Measurements from ENCODE around the gene RIMBP2.

RIMBP2 gene

DNA sequence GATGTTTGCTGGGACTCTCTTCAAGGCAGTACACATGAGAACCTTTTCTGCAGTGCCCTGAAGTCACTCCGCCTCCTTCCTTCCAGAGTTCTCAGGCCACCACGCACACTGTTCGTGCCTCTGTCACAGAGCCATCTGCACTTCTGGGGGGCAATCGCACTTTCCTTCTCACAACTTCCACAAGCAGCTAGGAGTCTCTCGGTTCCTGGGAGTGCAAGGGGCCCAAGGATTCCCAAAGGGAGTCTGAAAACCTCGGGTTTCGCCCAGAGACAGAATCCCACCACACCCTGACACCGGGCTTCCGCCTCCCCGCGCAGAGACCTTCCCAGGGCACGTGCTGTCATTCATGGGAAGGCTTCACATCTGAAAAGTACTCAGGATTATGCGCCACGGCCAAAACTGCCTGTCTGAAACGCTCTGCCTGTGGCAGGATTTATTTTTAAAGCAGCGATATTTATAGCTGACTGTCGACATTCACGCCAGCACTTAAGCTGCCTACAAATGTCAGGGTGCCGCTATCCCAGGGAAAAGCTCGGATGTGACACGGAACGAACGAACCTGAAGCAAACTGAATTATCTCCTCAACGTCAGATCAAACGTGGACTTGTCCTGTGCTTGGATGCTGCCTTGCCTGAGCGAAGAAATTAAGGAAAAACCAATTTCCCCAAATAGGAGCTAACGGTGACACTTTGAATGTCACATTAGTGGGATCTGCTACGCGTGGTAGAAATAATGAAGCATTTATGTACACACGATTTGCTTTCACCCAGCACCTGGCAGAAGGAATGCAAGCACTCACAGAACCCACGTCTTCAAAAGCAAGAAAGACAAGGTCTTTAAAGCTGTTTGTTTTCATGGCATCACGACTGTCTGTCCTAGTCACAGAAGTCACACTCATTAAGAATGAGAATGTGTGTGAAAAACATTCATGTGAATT lies 224.4 kb downstream of the RIMBP2 start:
- ATAC-seq (no peak), DNase-seq (no peak)
- H3K4me1 Mint-ChIP-seq, result no peaks in the 10 kb centered on the region
- no peak overlapping the region for H3K4me3 Mint-ChIP-seq
- no peaks in the 10 kb centered on the region for H3K36me3 Mint-ChIP-seq (ENCODE audit: low read depth)
- H3K27ac Mint-ChIP-seq, result no peak overlapping the region
- H3K27me3 Mint-ChIP-seq, result no peaks in the 10 kb centered on the region
- no peaks in the 10 kb centered on the region for H3K9me3 Mint-ChIP-seq

- Mint-ChIP-seq H3K4me3 (no peak overlapping the region), H3K27ac (no peak overlapping the region), H3K27me3 (no peaks in the 10 kb centered on the region), H3K4me1 (no peaks in the 10 kb centered on the region), H3K36me3 (ENCODE audit: low read depth) (no peaks in the 10 kb centered on the region), H3K9me3 (no peaks in the 10 kb centered on the region)
- ATAC-seq (no peak), DNase-seq (no peak)
Observed at GRCh38 chr12:130490674-130491073, 225.4 kb downstream of the RIMBP2 start.

- H3K4me1 Mint-ChIP-seq, result no peaks in the 10 kb centered on the region
Observed at GRCh38 chr12:130489293-130489692, 226.8 kb downstream of the RIMBP2 start.

GRCh38 chr12:130488358-130488710 lies 227.8 kb downstream of the RIMBP2 start:
- Mint-ChIP-seq H3K4me3 (no peak overlapping the region), H3K9me3 (no peaks in the 10 kb centered on the region), H3K36me3 (ENCODE audit: low read depth) (no peaks in the 10 kb centered on the region), H3K27me3 (no peaks in the 10 kb centered on the region), H3K4me1 (no peaks in the 10 kb centered on the region), H3K27ac (no peak overlapping the region)
- ATAC-seq (no peak), DNase-seq (no peak)

More at GRCh38 chr12:130489293-130489692, 226.8 kb downstream of the RIMBP2 start:
- DNase-seq, result no peak
- Mint-ChIP-seq H3K36me3 (ENCODE audit: low read depth) (no peaks in the 10 kb centered on the region), H3K4me3 (no peak overlapping the region), H3K27ac (no peak overlapping the region), H3K27me3 (no peaks in the 10 kb centered on the region), H3K9me3 (no peaks in the 10 kb centered on the region)
- ATAC-seq, result no peak

DNA sequence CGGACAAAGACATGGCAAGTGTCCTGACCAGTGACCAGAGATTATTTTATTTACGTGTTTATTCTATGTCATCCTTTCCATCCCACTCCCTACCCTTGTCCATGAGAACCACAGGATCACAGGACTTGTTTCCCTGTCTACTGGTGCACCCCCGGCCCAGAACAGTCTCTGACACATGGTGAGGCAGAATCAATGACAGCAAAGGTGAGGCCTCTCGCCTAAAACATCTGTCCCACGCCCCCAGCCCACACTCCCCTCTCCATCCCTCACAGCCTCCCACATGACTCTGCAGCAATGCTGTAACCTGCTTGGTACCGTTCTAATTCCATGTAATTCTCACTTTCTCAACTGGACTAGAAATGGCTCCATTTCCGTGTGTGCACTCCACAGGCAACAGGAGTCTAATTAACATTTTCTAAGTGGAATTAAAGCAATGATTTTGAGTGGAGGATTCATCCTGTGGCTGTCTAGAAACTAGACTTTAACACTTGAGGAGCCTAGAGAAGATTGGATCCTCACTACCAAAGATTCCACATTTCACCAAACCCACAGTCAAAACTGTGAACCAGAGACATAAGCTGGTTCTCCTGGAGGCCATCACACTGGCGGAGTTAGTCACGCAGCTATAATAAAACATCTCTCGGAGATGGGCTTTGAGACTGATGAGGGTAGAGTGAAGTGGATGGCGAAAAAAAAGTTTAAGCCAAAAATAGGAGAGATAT lies 228.3 kb downstream of the RIMBP2 start:
- Mint-ChIP-seq H3K36me3 (ENCODE audit: low read depth) (no peaks in the 10 kb centered on the region), H3K27ac (no peak overlapping the region), H3K27me3 (no peaks in the 10 kb centered on the region), H3K4me3 (no peak overlapping the region), H3K9me3 (no peaks in the 10 kb centered on the region), H3K4me1 (no peaks in the 10 kb centered on the region)
- no peak for DNase-seq
- ATAC-seq, result no peak

DNA sequence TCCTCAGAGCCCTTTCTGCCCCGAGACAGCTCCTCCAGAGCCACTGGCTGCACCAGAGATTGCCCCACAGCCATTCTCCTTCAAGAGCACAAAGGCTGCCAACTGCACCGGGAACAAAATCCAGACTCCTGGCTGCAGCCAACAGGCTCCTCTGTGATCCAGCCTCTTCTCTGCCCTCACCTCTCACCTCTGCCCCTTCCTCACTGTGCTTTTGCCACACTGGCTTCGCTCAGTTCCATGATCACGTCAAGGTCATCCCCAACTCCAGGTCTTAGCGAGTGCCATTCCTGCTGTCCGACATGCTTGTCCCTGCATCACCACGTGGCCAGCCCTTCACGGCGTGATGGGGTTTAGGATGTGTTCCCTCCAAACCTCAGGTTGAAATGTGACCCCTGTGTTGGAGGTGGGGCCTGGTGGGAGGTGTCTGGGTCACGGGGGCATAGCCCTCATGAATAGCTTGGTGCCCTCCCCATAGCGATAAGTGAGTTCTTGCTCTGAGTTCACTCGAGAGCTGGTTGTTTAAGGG lies 229.1 kb downstream of the RIMBP2 start:
- ATAC-seq, result no peak

GRCh38 chr12:130486146-130486435 lies 230.0 kb downstream of the RIMBP2 start:
- DNase-seq (no peak), ATAC-seq (no peak)
- Mint-ChIP-seq H3K4me1 (no peaks in the 10 kb centered on the region), H3K27me3 (no peaks in the 10 kb centered on the region), H3K27ac (no peak overlapping the region), H3K9me3 (no peaks in the 10 kb centered on the region), H3K36me3 (ENCODE audit: low read depth) (no peaks in the 10 kb centered on the region), H3K4me3 (no peak overlapping the region)

More for the DNA sequence above, 229.1 kb downstream of the RIMBP2 start:
- Mint-ChIP-seq H3K27me3 (no peaks in the 10 kb centered on the region), H3K4me1 (no peaks in the 10 kb centered on the region), H3K4me3 (no peak overlapping the region), H3K36me3 (ENCODE audit: low read depth) (no peaks in the 10 kb centered on the region), H3K9me3 (no peaks in the 10 kb centered on the region), H3K27ac (no peak overlapping the region)
- DNase-seq, result no peak

DNA sequence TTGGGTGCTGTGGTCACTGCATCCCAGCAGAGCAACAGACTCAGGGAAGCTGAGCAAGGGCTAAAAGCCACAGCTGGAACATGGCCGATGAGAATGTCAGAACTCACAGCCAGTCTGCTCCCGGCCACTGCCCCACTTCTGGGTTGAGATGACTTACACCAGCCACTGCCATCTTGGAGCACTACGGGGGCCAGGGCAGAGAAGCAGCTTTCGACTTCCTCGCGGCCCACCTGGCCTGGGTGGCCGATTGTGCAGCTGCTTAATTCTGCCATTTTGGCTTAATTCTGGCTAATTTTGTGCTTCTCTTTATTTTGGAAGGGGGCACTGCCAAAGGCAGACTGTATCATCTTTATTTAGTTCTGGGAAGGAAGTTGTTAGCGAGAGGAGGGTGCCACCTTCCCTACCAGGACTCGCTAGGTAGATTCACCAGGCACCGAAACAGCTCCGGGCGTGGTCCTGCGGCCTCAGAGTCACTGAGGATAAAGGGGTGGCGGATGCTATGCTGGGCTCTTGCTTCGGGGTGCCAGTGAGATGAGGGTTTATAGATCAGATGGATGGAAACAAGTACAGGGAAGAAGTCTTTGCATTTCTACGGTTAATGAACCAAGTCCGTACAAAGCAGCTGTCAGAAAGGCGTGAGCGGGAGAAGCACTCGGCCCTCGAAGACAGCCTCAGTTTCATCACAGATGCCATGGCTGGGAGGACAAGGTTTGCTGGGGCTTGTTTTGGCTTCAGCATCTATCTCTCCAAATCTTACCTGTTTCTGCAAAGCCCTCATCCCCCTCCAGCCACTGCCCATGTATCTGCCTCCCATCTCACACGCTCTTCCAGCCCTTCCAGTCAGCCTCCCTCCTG lies 230.6 kb downstream of the RIMBP2 start:
- H3K27ac Mint-ChIP-seq, result no peak overlapping the region
- no peaks in the 10 kb centered on the region for H3K27me3 Mint-ChIP-seq
- ATAC-seq (no peak), DNase-seq (no peak)
- no peak overlapping the region for H3K4me3 Mint-ChIP-seq
- no peaks in the 10 kb centered on the region for H3K4me1 Mint-ChIP-seq
- no peaks in the 10 kb centered on the region for H3K36me3 Mint-ChIP-seq (ENCODE audit: low read depth)
- H3K9me3 Mint-ChIP-seq, result no peaks in the 10 kb centered on the region

GRCh38 chr12:130484221-130484620 lies 231.9 kb downstream of the RIMBP2 start:
- H3K27ac Mint-ChIP-seq, result no peak overlapping the region
- H3K4me3 Mint-ChIP-seq, result no peak overlapping the region
- DNase-seq (no peak), ATAC-seq (no peak)
- H3K36me3 Mint-ChIP-seq (ENCODE audit: low read depth), result no peaks in the 10 kb centered on the region
- H3K4me1 Mint-ChIP-seq, result no peaks in the 10 kb centered on the region
- H3K27me3 Mint-ChIP-seq, result no peaks in the 10 kb centered on the region
- no peaks in the 10 kb centered on the region for H3K9me3 Mint-ChIP-seq

DNA sequence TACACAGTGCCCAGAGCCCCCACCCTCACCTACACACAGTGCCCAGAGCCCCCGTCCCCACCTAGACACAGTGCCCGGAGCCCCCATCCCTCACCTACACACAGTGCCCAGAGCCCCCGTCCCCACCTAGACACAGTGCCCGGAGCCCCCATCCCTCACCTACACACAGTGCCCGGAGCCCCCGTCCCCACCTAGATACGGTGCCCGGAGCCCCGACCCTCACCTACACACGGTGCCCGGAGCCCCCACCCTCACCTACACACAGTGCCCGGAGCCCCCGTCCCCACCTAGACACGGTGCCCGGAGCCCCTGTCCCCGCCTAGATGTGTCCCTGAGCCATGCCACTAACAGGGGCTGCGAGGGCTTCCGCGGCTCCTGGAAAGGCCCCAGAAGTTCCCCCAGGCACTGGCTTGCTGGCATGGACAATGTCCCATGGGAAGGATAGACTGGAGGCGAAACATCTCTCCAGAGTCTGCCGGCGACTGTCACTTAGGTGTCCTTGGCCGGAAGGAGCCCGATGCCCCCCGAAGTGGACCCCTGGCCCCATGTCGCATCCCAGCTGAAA lies 232.4 kb downstream of the RIMBP2 start:
- no peak overlapping the region for H3K4me3 Mint-ChIP-seq
- ATAC-seq, result no peak

DNA sequence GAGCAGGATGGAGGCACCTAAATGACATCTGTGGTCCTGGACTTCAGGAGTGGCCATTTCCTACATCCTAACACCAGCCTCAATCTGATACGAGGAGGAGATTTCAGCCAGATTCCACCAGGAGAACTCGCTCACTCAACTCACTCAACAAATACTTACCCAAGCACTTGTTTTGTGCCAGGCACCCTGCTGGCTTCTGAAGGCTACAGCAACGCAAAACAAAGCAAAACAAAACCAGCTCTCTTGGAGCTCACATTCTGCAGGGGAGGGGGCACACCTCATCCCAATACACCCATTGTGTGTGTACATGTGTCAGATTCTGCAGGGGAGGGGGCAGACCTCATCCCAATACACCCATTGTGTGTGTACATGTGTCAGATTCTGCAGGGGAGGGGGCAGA lies 233.7 kb downstream of the RIMBP2 start:
- ATAC-seq, result no peak
- Mint-ChIP-seq H3K27ac (no peak overlapping the region), H3K4me1 (no peaks in the 10 kb centered on the region), H3K9me3 (no peaks in the 10 kb centered on the region), H3K36me3 (ENCODE audit: low read depth) (no peaks in the 10 kb centered on the region), H3K27me3 (no peaks in the 10 kb centered on the region), H3K4me3 (no peak overlapping the region)
- no peak for DNase-seq

More for the DNA sequence above, 232.4 kb downstream of the RIMBP2 start:
- Mint-ChIP-seq H3K27me3 (no peaks in the 10 kb centered on the region), H3K36me3 (ENCODE audit: low read depth) (no peaks in the 10 kb centered on the region), H3K4me1 (no peaks in the 10 kb centered on the region), H3K9me3 (no peaks in the 10 kb centered on the region), H3K27ac (no peak overlapping the region)
- DNase-seq, result no peak

DNA sequence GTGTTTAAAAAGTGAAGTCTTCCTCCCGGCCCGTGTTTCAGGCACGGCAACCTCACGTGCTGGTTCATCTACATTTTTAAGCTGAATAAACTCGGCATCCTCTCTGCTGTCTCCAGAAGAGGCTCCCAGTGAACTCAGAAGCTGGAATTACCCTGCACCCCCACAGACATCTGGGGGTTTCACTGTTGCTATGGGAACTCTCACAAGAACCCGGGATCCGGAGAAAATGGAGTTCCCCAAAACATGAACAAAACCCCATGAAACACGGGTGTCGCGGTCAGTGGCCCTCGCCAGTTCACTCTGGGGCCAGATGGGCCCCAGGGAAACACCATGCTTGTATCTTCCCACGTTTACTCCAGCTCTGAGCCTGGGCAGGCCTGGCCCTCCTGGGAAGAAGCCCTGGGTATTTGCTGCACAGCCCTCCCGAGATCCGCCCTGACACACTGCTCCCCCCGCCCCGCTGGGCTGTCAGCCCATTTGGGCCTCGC lies 234.7 kb downstream of the RIMBP2 start:
- no peak overlapping the region for H3K4me3 Mint-ChIP-seq
- H3K36me3 Mint-ChIP-seq (ENCODE audit: low read depth), result no peaks in the 10 kb centered on the region
- ATAC-seq, result no peak
- no peaks in the 10 kb centered on the region for H3K4me1 Mint-ChIP-seq
- H3K27me3 Mint-ChIP-seq, result no peaks in the 10 kb centered on the region
- H3K27ac Mint-ChIP-seq, result no peak overlapping the region
- H3K9me3 Mint-ChIP-seq, result no peaks in the 10 kb centered on the region
- no peak for DNase-seq

- Mint-ChIP-seq H3K4me1 (no peaks in the 10 kb centered on the region), H3K9me3 (no peaks in the 10 kb centered on the region), H3K27me3 (no peaks in the 10 kb centered on the region), H3K4me3 (no peak overlapping the region), H3K27ac (no peak overlapping the region), H3K36me3 (ENCODE audit: low read depth) (no peaks in the 10 kb centered on the region)
- ATAC-seq, result no peak
- DNase-seq, result no peak
Observed at GRCh38 chr12:130480887-130481286, 235.2 kb downstream of the RIMBP2 start.

- Mint-ChIP-seq H3K27me3 (no peaks in the 10 kb centered on the region), H3K4me3 (no peak overlapping the region), H3K4me1 (no peaks in the 10 kb centered on the region), H3K9me3 (no peaks in the 10 kb centered on the region), H3K36me3 (ENCODE audit: low read depth) (no peaks in the 10 kb centered on the region), H3K27ac (no peak overlapping the region)
- DNase-seq (no peak), ATAC-seq (no peak)
Observed at GRCh38 chr12:130480231-130480630, 235.9 kb downstream of the RIMBP2 start.

All from activated naive CD8-positive, alpha-beta T cell treated with anti-CD3 and anti-CD28 coated beads, Interleukin-2, amount 50 U/mL, for 24 hours (primary cell).